ENCODE data around the gene KRT7.

KRT7 gene

GRCh38 chr12:52218001-52218400 lies 15.0 kb upstream of the KRT7 start:
- no CpG with 5 or more reads among the region's 4 CpGs for WGBS (ENCODE audit: extremely low coverage, insufficient coverage, low lambda C conversion rate)
- no peak overlapping the region for H3K23ac ChIP-seq (ENCODE audit: low read length)
- no peak overlapping the region for H3K27ac ChIP-seq (ENCODE audit: low read depth, low read length)
- no peak overlapping the region for H4K8ac ChIP-seq (ENCODE audit: low read depth, low read length)
- H3K4ac ChIP-seq (ENCODE audit: low read depth, low read length), result no peak overlapping the region
- H2BK120ac ChIP-seq (ENCODE audit: low read depth, low read length), result no peak overlapping the region
- H2BK15ac ChIP-seq (replicated peaks; ENCODE audit: low read depth), result no peak overlapping the region
- no peak for DNase-seq
- H3K9ac ChIP-seq (ENCODE audit: low read length), result no peak overlapping the region
- no peak overlapping the region for H3K18ac ChIP-seq (ENCODE audit: low read length)
- H4K5ac ChIP-seq (ENCODE audit: low read length), result no peak overlapping the region
- no peak overlapping the region for H3K4me2 ChIP-seq (ENCODE audit: low read length)
- H3K79me1 ChIP-seq (ENCODE audit: low read length), result no peaks in the 10 kb centered on the region
- no peak overlapping the region for H3K4me3 ChIP-seq (ENCODE audit: low read length)
- H3K27me3 ChIP-seq (ENCODE audit: insufficient read depth, low read length, poor library complexity), result no peaks in the 10 kb centered on the region
- H3K79me2 ChIP-seq (ENCODE audit: control insufficient read depth, insufficient read depth, low read length), result no peaks in the 10 kb centered on the region
- no peaks in the 10 kb centered on the region for H3K36me3 ChIP-seq (ENCODE audit: control insufficient read depth, insufficient read depth, low read length)
- H2AK5ac ChIP-seq (ENCODE audit: low read length), result no peak overlapping the region
- H2BK5ac ChIP-seq (ENCODE audit: low read length), result no peak overlapping the region
- no peak overlapping the region for H3K56ac ChIP-seq (ENCODE audit: low read length)
- H3K4me1 ChIP-seq (ENCODE audit: control insufficient read depth, low read depth, low read length), result no peaks in the 10 kb centered on the region

GRCh38 chr12:52220477-52220876 lies 12.6 kb upstream of the KRT7 start:
- no peak for DNase-seq
- WGBS (ENCODE audit: extremely low coverage, insufficient coverage, low lambda C conversion rate), result no CpG with 5 or more reads among the region's 3 CpGs
- no peak overlapping the region for H2BK15ac ChIP-seq (replicated peaks; ENCODE audit: low read depth)

GRCh38 chr12:52221070-52221781 lies 11.8 kb upstream of the KRT7 start:
- DNase-seq, result no peak
- Histone ChIP-seq H3K4me3 (ENCODE audit: low read length) (no peak overlapping the region), H3K56ac (ENCODE audit: low read length) (no peak overlapping the region), H3K27ac (ENCODE audit: low read depth, low read length) (no peak overlapping the region), H3K18ac (ENCODE audit: low read length) (no peak overlapping the region), H3K4me1 (ENCODE audit: control insufficient read depth, low read depth, low read length) (no peaks in the 10 kb centered on the region), H4K5ac (ENCODE audit: low read length) (no peak overlapping the region), H3K79me2 (ENCODE audit: control insufficient read depth, insufficient read depth, low read length) (no peaks in the 10 kb centered on the region), H3K4me2 (ENCODE audit: low read length) (no peak overlapping the region), H3K4ac (ENCODE audit: low read depth, low read length) (no peak overlapping the region), H2AK5ac (ENCODE audit: low read length) (no peak overlapping the region), H2BK120ac (ENCODE audit: low read depth, low read length) (no peak overlapping the region), H3K23ac (ENCODE audit: low read length) (no peak overlapping the region), H2BK5ac (ENCODE audit: low read length) (no peak overlapping the region), H3K27me3 (ENCODE audit: insufficient read depth, low read length, poor library complexity) (no peaks in the 10 kb centered on the region), H3K79me1 (ENCODE audit: low read length) (no peaks in the 10 kb centered on the region), H2BK15ac (replicated peaks; ENCODE audit: low read depth) (no peak overlapping the region), H3K36me3 (ENCODE audit: control insufficient read depth, insufficient read depth, low read length) (no peaks in the 10 kb centered on the region), H3K9ac (ENCODE audit: low read length) (no peak overlapping the region), H4K8ac (ENCODE audit: low read depth, low read length) (no peak overlapping the region)
- WGBS (ENCODE audit: extremely low coverage, insufficient coverage, low lambda C conversion rate), result no CpG with 5 or more reads among the region's 4 CpGs

More at GRCh38 chr12:52220477-52220876, 12.6 kb upstream of the KRT7 start:
- H3K36me3 ChIP-seq (ENCODE audit: control insufficient read depth, insufficient read depth, low read length), result no peaks in the 10 kb centered on the region
- no peak overlapping the region for H4K5ac ChIP-seq (ENCODE audit: low read length)
- no peak overlapping the region for H3K4ac ChIP-seq (ENCODE audit: low read depth, low read length)
- H3K4me3 ChIP-seq (ENCODE audit: low read length), result no peak overlapping the region
- H2BK120ac ChIP-seq (ENCODE audit: low read depth, low read length), result no peak overlapping the region
- H4K8ac ChIP-seq (ENCODE audit: low read depth, low read length), result no peak overlapping the region
- no peaks in the 10 kb centered on the region for H3K27me3 ChIP-seq (ENCODE audit: insufficient read depth, low read length, poor library complexity)
- H3K56ac ChIP-seq (ENCODE audit: low read length), result no peak overlapping the region
- no peak overlapping the region for H2AK5ac ChIP-seq (ENCODE audit: low read length)
- H3K9ac ChIP-seq (ENCODE audit: low read length), result no peak overlapping the region
- H3K23ac ChIP-seq (ENCODE audit: low read length), result no peak overlapping the region
- no peak overlapping the region for H3K18ac ChIP-seq (ENCODE audit: low read length)
- no peaks in the 10 kb centered on the region for H3K79me2 ChIP-seq (ENCODE audit: control insufficient read depth, insufficient read depth, low read length)
- no peak overlapping the region for H3K4me2 ChIP-seq (ENCODE audit: low read length)
- H3K4me1 ChIP-seq (ENCODE audit: control insufficient read depth, low read depth, low read length), result no peaks in the 10 kb centered on the region
- no peak overlapping the region for H3K27ac ChIP-seq (ENCODE audit: low read depth, low read length)
- H3K79me1 ChIP-seq (ENCODE audit: low read length), result no peaks in the 10 kb centered on the region
- H2BK5ac ChIP-seq (ENCODE audit: low read length), result no peak overlapping the region

- Histone ChIP-seq H4K8ac (ENCODE audit: low read depth, low read length) (no peak overlapping the region), H3K27me3 (ENCODE audit: insufficient read depth, low read length, poor library complexity) (no peaks in the 10 kb centered on the region), H3K79me1 (ENCODE audit: low read length) (no peaks in the 10 kb centered on the region)
Measured at GRCh38 chr12:52221912-52222457, 11.1 kb upstream of the KRT7 start.

GRCh38 chr12:52222692-52223091 lies 10.4 kb upstream of the KRT7 start:
- no peaks in the 10 kb centered on the region for H3K4me1 ChIP-seq (ENCODE audit: control insufficient read depth, low read depth, low read length)
- H2BK5ac ChIP-seq (ENCODE audit: low read length), result no peak overlapping the region
- no peak overlapping the region for H3K9ac ChIP-seq (ENCODE audit: low read length)
- H3K36me3 ChIP-seq (ENCODE audit: control insufficient read depth, insufficient read depth, low read length), result no peaks in the 10 kb centered on the region
- H3K27ac ChIP-seq (ENCODE audit: low read depth, low read length), result no peak overlapping the region
- no peaks in the 10 kb centered on the region for H3K79me2 ChIP-seq (ENCODE audit: control insufficient read depth, insufficient read depth, low read length)
- no peak overlapping the region for H2AK5ac ChIP-seq (ENCODE audit: low read length)
- no peak overlapping the region for H3K23ac ChIP-seq (ENCODE audit: low read length)
- H3K27me3 ChIP-seq (ENCODE audit: insufficient read depth, low read length, poor library complexity), result no peaks in the 10 kb centered on the region
- no peak overlapping the region for H3K4ac ChIP-seq (ENCODE audit: low read depth, low read length)
- DNase-seq, result no peak
- H2BK15ac ChIP-seq (replicated peaks; ENCODE audit: low read depth), result no peak overlapping the region
- no peak overlapping the region for H3K56ac ChIP-seq (ENCODE audit: low read length)
- H4K8ac ChIP-seq (ENCODE audit: low read depth, low read length), result no peak overlapping the region
- H3K4me2 ChIP-seq (ENCODE audit: low read length), result no peak overlapping the region
- no peak overlapping the region for H4K5ac ChIP-seq (ENCODE audit: low read length)
- no peak overlapping the region for H3K18ac ChIP-seq (ENCODE audit: low read length)
- H2BK120ac ChIP-seq (ENCODE audit: low read depth, low read length), result no peak overlapping the region
- no CpG with 5 or more reads among the region's 4 CpGs for WGBS (ENCODE audit: extremely low coverage, insufficient coverage, low lambda C conversion rate)
- H3K79me1 ChIP-seq (ENCODE audit: low read length), result no peaks in the 10 kb centered on the region
- H3K4me3 ChIP-seq (ENCODE audit: low read length), result no peak overlapping the region

More at GRCh38 chr12:52221912-52222457, 11.1 kb upstream of the KRT7 start:
- no peaks in the 10 kb centered on the region for H3K4me1 ChIP-seq (ENCODE audit: control insufficient read depth, low read depth, low read length)
- no peak overlapping the region for H3K18ac ChIP-seq (ENCODE audit: low read length)
- H3K79me2 ChIP-seq (ENCODE audit: control insufficient read depth, insufficient read depth, low read length), result no peaks in the 10 kb centered on the region
- no peak overlapping the region for H4K5ac ChIP-seq (ENCODE audit: low read length)
- no peak overlapping the region for H3K9ac ChIP-seq (ENCODE audit: low read length)
- peak overlapping the region; percentile 25 for H3K23ac ChIP-seq (ENCODE audit: low read length)
- H3K27ac ChIP-seq (ENCODE audit: low read depth, low read length), result no peak overlapping the region
- no peak overlapping the region for H2BK120ac ChIP-seq (ENCODE audit: low read depth, low read length)
- no peak overlapping the region for H3K56ac ChIP-seq (ENCODE audit: low read length)
- H3K36me3 ChIP-seq (ENCODE audit: control insufficient read depth, insufficient read depth, low read length), result no peaks in the 10 kb centered on the region
- no peak overlapping the region for H3K4ac ChIP-seq (ENCODE audit: low read depth, low read length)
- H2AK5ac ChIP-seq (ENCODE audit: low read length), result no peak overlapping the region
- H3K4me2 ChIP-seq (ENCODE audit: low read length), result no peak overlapping the region
- no CpG with 5 or more reads among the region's 8 CpGs for WGBS (ENCODE audit: extremely low coverage, insufficient coverage, low lambda C conversion rate)
- DNase-seq, result peak; percentile 70
- H2BK5ac ChIP-seq (ENCODE audit: low read length), result no peak overlapping the region
- no peak overlapping the region for H3K4me3 ChIP-seq (ENCODE audit: low read length)
- H2BK15ac ChIP-seq (replicated peaks; ENCODE audit: low read depth), result no peak overlapping the region

Data from mesendoderm (in vitro differentiated cells).